SH-SY5Y (cell line): ENCODE measurements around the gene MYO6.

Source experiments
- GATA2 ChIP-seq: IDR thresholded peaks from 2 replicates; pipeline ENCODE4 v1.6.1; 2011; ENCODE audit warnings: mild to moderate bottlenecking, low read depth, low read length
- GATA3 ChIP-seq: IDR thresholded peaks from 2 replicates; pipeline ENCODE4 v1.6.1; 2011; ENCODE audit warnings: low read depth, mild to moderate bottlenecking, low read length, moderate library complexity

DNA sequence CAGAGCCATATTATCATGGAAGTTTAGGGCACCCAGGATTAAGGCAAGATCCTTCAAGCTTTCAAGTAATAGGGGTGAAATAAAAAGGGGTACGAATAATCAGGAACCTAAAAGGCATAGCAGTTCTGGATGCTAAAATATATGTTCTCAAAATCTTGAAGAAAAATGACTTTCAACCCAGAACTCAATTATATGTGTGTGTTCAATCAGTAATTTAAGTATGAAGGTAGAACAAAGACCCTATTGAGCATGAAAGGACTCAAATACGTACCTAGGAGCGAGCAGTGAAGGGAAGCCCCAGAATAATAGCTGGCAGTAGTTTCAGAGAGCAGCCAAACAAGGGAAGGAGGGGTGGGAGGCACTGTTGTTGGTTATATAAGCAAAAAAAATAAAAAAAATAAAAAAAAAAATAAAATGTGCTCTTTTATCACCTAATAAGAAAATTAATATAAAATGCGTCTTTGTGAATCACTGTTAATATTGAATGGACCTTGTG, 45.4 kb downstream of the MYO6 start:
- no peak for TF ChIP-seq GATA3
- no peak for TF ChIP-seq GATA2
